Measurements from ENCODE around the gene TEX14. TPM values are rescaled to one million over a fixed set of nuclear protein-coding genes. Genes with fewer than 3 reads are reported as not detected.
A peak's percentile ranks its signal among the peaks of the same experiment; 100 is the strongest.

The TEX14 gene
- total RNA-seq (under 1 TPM; 0.03 to 0.43 (median 0.09) TPM), polyA plus RNA-seq (under 1 TPM; 0.30 to 0.59 TPM)

GRCh38 chr17:58691701-58692238, at the start of gene TEX14:
TEX14 (minus strand) TSS chr17:58692045; CDS start chr17:58652001, 40,044 bp downstream.
- Histone ChIP-seq H3K9me3 (no peaks in the 10 kb centered on the region), H3K27ac (peak within 1 kb of the TSS; percentile 19 to 75 (median 44)), H3K4me1 (peaks cover 0 to 17% (median 12%) of the 10 kb centered on the region in 3 donors), H3K27me3 (no peaks in the 10 kb centered on the region), H3K4me3 (peak within 1 kb of the TSS; percentile 33 to 67 (median 57)), H3K36me3 (no peaks in the 10 kb centered on the region)
- no peak for ATAC-seq
- no peak for FAIRE-seq
- WGBS, 2 donors, result 84 to 87% methylated on average over 17 to 19 of the region's 19 CpGs
- no peak for TF ChIP-seq CTCF (IDR thresholded peaks at IDR 0.05)
- DNase-seq, result peak in 1 of 6 donors; percentile 38
- intact Hi-C loops (cut with DNase I), result no loop called here

GRCh38 chr17:58741121-58741625, 49.3 kb upstream of the TEX14 start:
- no peaks in the 10 kb centered on the region for H3K9me3 ChIP-seq
- no peak for ATAC-seq
- intact Hi-C loops (cut with DNase I), result no loop called here
- H3K4me3 ChIP-seq, result no peak overlapping the region
- no peak overlapping the region for H3K27ac ChIP-seq
- H3K4me1 ChIP-seq, result no peaks in the 10 kb centered on the region
- WGBS, 2 donors, result 81% methylated on average over 8 of the region's 8 CpGs
- no peaks in the 10 kb centered on the region for H3K27me3 ChIP-seq
- no peak for TF ChIP-seq CTCF (IDR thresholded peaks at IDR 0.05)
- no peaks in the 10 kb centered on the region for H3K36me3 ChIP-seq
- no peak for FAIRE-seq
- no peak for DNase-seq

GRCh38 chr17:58734811-58735210, 43.0 kb upstream of the TEX14 start:
- Histone ChIP-seq H3K27ac (no peak overlapping the region), H3K36me3 (no peaks in the 10 kb centered on the region), H3K4me1 (no peaks in the 10 kb centered on the region), H3K9me3 (no peaks in the 10 kb centered on the region), H3K4me3 (no peak overlapping the region), H3K27me3 (no peaks in the 10 kb centered on the region)
- 63 to 72% methylated on average over 3 of the region's 3 CpGs for WGBS, 2 donors
- no peak for FAIRE-seq
- no peak for DNase-seq
- no peak for TF ChIP-seq CTCF (IDR thresholded peaks at IDR 0.05)
- intact Hi-C loops (cut with DNase I), result no loop called here
- no peak for ATAC-seq

- H3K36me3 ChIP-seq, result no peaks in the 10 kb centered on the region
- H3K4me3 ChIP-seq, result no peak overlapping the region
- no peaks in the 10 kb centered on the region for H3K9me3 ChIP-seq
- ATAC-seq (no peak), DNase-seq (no peak), FAIRE-seq (no peak)
- TF ChIP-seq CTCF (IDR thresholded peaks at IDR 0.05), result no peak
- H3K27ac ChIP-seq, result no peak overlapping the region
- no peaks in the 10 kb centered on the region for H3K27me3 ChIP-seq
- H3K4me1 ChIP-seq, result no peaks in the 10 kb centered on the region
- 84 to 87% methylated on average over 3 of the region's 3 CpGs for WGBS, 2 donors
- intact Hi-C loops (cut with DNase I), result no loop called here
These were observed 42.2 kb upstream of the TEX14 start for GRCh38 chr17:58734040-58734439.

- Histone ChIP-seq H3K4me3 (no peak overlapping the region), H3K27me3 (no peaks in the 10 kb centered on the region), H3K27ac (no peak overlapping the region), H3K36me3 (no peaks in the 10 kb centered on the region), H3K4me1 (no peaks in the 10 kb centered on the region), H3K9me3 (no peaks in the 10 kb centered on the region)
- intact Hi-C loops (cut with DNase I), result no loop called here
- no peak for TF ChIP-seq CTCF (IDR thresholded peaks at IDR 0.05)
- ATAC-seq (no peak), FAIRE-seq (no peak), DNase-seq (no peak)
These were observed 39.1 kb upstream of the TEX14 start for GRCh38 chr17:58730937-58731336.

Data from pancreas (tissue), 10 donors.